HT-29 (cell line): ENCODE results near the gene CCDC39. TPM values are rescaled to one million over a fixed set of nuclear protein-coding genes. Genes with fewer than 3 reads are reported as not detected.
"Not testable (repeated sequence)": the region's sequence is repeated elsewhere in the genome, so short reads cannot be mapped to it uniquely, and the experiment has no call there.

Source experiments
- DNase-seq: peaks from one replicate; pipeline ENCODE4 v3.0.0-alpha.2; 2015; ENCODE audit warnings: low spot score
- total RNA-seq: library from RNA; depleted of rRNA; stranded (reverse); fragments of >200 nt; shearing (Covaris generic); gene quantifications from 2 replicates; pipeline ENCODE4 v1.2.3, GENCODE V29; 2014

Gene CCDC39
- total RNA-seq, 1 experiment from 2014 or later = not detected

DNA sequence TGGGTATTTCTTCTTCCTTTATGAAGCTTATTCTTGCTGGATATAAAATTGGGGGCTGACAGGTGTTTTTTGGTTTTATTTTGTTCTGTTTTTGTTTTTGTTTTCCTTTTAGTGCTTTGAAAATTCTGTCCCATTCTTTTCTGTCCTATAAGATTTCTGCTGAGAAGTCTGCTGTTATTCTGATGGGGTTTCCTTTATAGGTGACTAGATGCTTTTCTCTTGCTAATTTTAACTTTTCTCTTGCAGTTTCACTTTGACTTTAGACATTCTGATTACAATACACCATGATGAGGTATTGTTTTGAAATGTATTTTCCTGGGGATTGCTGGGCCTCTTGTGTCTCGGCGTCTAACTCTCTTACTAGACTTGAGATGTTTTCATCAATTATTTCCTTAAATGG is 54.6 kb downstream of the CCDC39 start:
- no peak for DNase-seq

DNA sequence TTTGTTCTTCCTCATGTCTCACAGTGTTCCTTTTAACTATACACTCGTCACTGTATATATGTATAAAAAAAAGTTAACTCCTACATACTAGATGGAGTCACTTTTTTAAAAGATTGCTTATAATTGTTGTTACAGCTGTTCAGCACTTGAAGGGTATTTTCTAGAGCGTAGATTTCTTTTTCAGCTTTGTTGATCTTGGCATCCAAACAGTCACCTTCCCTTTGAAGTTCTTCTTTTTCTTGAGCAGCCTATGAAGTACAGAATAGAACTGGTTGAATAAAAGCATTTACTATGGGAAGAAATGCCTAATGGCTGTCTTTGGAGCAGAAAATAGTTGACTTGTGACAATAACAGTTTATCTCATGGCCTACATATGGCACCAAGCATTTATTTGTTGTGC is 59.6 kb downstream of the CCDC39 start:
- DNase-seq = no peak

DNA sequence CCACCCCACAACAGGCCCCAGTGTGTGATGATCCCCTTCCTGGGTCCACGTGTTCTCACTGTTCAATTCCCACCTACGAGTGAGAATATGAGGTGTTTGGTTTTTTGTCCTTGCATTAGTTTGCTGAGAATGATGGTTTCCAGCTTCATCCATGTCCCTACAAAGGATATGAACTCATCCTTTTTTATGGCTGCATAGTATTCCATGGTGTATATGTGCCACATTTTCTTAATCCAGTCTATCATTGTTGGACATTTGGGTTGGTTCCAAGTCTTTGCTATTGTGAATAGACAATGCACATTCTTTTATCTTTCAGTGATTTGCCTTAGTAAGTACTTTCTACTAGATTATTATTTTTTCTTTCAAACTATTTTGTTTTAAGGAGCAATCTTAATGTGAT is 60.7 kb downstream of the CCDC39 start:
- not testable (repeated sequence) for DNase-seq

DNA sequence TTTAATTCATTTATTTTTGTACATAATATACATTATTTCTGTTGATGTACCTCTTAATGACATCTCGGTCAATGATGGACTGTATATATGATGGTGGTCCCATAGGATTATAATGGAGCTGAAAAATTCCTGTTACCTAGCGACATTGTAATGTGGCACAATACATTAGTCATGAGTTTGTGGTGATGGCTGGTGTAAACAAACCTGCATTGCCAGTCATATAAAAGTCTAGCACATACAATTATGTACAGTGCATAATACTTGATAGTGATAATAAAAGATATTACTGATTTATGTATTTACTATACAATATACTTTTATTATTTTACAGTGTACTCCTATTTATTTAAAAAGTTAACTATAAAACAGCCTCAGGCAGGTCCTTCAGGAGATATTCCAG is 62.2 kb downstream of the CCDC39 start:
- DNase-seq = no peak

DNA sequence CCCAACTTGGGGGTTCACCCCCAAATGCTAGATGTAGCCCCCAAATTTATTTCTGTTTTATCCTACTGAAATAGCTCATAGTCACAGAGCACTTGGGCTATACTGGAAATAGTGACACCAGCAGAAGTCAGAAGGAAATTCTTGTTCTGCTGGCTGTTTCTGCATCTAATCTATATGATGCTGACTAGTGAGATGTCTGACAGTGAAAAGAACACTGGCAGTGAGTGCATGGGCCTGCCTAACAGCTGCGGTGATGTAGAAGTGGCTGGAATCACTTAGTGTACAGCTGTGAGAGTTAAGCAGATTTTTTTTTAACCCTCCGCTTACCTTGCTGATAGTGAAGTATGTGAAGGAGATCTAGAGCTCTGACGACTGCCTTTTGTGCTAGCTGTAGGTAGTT is 63.3 kb downstream of the CCDC39 start:
- no peak for DNase-seq

DNA sequence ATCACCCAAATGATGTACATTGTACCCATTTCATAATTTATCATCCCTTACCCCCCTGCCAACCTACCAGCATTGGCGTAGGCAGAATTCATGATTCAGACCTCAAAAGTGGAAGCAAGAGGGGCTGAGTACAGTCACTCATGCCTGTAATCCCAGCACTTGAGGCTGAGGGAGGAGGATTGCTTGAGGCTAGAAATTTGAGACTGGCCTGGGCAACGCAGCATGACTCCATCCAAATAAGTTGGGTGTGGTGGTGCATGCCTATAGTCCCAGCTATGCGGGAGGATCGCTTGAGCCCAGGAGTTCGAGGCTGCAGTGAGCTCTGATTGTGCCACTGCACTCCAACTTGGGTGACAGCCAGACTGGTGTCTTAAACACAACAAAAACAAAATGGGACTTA is 66.9 kb downstream of the CCDC39 start:
- no peak for DNase-seq

DNA sequence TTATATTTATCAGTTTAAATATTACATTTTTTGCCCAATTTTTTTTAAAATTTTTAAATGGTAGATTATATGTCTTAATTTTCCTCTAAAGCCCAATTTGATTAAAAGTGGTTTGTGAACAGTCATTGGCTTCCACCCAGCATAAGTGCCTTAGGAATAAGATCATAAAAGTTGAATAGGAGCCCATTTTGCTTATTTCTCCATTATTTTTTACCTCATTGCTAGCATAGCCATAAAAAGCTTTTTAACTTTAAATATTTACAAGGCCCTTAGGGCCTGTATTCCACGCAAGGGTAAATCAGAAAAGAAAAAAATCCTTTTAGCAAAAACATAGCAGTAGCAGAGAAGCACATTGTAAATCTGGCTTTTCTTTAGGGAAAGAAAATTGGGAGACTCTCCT is 68.3 kb downstream of the CCDC39 start:
- DNase-seq = no peak

DNA sequence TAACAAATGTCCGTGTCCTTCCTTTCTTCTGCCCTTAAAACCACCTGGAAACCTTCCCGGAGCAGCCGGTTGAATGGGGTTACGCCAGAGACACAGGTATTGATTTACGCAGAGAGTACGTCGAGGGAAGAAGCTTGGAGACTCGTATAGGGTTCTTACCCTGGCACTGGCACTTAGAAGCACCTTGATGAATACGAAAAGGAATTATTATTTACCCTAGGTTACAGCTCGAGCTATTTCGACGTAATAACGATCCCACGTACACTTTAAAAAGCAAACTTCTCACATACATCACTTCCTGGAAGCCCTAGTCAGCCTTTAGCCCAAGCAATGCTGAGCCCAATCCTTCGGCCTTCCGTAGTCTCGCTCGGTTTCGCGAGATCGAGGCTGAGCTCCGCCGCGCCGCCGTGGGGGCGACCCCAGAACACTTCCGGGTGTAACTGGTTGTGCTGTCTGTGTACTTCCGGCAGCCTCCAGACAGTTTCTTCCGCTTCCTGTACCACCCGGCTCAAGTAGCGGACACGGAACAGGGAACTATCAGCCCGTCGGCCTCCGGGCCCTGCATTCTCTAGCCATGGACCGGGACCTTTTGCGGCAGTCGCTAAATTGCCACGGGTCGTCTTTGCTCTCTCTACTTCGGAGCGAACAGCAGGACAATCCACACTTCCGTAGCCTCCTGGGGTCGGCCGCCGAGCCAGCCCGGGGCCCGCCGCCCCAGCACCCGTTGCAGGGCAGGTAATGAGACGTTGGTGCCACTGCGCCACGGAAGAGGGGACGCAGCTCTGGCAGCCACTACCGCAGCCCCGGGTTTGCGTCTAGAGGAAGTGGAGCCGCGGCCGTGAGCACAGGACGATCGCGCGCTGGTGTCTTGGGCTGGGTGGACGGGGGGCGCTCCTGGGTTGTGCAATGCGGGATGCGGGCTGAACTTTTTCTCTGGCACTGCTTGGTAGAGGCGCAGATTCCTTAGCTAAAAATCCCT is 77.3 kb downstream of the CCDC39 start, which contains the start of gene TTC14:
TTC14 (plus strand) TSS at position 476 of the 979 bp plus-strand sequence; CDS start at position 575, 99 bp downstream.
- DNase-seq = peak; percentile 88

DNA sequence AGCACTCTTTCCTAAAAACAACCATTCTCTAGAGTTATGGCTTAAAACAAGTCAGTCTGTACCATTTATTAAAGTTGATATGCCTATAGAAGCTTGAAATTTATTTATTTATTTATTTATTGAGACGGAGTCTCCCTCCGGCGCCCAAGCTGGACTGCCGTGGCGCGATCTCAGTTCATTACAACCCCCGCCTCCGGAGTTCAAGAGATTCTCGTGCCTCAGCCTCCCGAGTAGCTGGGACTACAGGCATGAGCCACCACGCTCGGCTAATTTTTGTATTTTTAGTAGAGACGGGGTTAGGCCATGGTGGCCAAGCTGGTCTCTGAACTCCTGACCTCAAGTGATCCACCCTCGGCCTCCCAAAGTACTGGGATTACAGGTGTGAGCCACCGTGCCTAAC is 78.8 kb downstream of the CCDC39 start:
- DNase-seq = no peak

DNA sequence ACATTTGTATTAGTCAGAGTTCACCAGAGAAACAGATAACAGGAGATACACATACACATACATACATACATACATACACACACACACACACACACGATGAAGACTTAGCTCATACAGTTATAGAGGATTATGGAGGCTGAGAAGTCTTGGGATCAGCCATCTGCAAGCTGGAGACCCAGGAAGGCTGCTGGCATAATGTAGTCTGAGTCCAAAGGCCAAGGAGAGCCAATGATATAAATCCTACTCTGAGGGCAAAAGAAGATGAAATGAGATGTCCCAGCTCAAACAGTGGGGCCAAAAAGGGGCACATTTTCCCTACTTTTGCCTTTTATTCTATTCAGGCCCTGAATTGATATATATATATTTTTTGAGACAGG is 83.7 kb downstream of the CCDC39 start:
- DNase-seq = no peak

DNA sequence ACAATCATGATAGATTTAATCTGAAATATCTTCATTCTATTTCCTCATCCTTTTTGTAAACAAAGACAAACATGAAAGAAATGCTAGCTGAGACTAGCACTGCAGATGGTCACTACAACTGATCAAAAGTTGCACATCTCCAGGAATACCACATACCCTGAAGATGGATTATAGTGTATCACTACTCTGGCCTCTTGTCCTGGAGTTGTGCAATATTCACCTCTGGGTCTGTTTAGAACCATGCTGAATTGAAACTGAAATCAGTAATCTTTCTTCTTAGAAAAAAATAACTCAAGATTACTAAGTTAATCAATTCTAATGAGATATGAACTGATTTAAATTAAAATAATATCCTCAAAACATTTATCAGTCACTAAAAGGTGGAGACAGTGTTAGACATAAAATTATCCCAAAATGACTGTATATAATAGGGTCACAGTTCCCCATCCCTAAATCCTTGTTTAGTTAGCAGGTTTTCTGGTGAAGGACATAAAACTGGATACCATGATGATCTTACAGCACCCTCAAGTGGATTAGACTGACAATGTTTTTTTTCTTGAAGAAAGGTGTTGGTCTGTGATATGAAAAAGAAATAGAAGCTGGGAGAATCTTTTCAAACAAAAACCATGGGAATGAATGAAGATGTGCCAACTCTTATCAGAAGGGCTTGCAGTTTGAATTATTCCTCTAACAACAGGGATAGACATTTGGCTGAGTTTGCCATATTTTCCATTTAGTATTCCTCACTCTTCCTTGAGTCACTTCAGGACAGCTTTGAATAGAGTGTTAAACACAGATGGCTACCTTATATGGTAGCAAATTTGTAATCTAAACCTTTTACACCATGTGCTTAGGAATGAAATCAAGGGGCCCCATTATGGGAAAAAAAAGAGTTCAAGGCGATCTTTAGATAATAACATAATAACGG is 84.4 kb downstream of the CCDC39 start:
- DNase-seq = peak; percentile 37

DNA sequence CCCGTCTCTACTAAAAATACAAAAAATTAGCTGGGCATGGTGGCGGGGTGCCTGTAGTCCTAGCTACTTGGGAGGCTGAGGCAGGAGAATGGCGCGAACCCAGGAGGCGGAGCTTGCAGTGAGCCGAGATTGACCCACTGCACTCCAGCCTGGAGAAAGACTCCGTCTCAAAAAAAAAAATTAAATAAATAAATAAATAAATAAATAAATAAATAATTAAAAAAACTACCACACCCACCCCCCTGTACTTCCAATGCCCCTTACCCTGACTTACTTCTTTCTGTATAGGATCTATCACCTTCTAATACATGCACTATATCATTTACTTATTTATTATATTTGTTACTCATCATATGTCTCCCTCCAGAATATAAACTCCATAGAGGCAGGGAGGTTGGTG is 85.7 kb downstream of the CCDC39 start:
- not testable (repeated sequence) for DNase-seq

DNA sequence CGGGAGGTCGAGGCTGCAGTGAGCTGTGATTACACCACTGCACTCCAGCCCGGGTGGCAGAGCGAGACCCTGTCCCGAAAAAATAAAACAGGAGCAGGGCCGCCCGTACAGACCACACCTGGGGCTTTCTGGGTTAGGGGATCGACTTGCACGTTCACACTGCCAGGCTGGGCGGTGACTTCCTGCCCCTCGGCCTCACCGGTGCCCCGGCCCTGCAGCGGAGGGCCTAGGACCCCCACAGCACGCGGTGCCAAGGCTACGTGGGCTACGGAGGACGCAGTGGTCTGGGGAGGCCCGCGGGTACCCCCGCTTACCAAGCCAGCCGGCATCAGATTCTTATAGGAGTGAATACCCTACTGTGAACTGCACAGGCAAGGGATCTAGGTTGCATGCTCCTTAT is 88.9 kb downstream of the CCDC39 start:
- DNase-seq = no peak

DNA sequence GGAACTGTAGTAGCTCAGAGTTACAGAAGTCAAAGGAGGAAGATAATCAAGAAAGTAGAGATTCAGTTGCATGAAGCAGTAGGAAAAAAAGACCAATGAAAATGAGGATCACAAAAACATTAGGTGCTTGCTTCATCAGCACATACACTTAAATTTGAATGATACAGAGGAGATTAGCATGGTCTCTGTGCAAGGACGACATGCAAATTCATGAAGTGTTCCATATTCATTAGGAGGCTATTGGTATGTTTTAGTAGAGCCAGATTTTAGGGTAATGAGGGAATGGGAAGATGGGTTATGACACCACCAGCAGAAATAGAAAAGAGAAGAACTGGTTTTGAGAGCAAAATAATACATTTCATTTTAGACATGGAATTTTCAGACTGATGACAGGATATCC is 98.4 kb downstream of the CCDC39 start:
- DNase-seq = no peak

DNA sequence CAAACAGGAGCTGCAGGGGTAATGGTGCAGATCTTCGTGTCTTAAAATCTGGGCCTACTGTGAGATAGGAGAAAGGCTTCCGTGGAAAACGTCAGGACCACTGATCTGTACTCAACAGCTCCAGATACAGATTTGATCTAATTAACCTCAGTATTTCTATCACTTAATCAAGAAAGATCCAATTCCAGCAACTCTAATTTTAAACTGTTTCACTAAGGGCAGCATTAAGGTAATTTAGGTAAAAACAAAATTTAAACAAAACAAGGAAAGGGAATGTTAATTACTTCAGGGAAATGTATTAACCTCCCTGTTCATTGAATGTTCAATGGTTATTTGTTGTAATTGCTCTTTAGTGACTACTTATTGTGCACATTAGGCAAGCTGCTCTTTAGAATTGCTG is 103.7 kb downstream of the CCDC39 start:
- no peak for DNase-seq

DNA sequence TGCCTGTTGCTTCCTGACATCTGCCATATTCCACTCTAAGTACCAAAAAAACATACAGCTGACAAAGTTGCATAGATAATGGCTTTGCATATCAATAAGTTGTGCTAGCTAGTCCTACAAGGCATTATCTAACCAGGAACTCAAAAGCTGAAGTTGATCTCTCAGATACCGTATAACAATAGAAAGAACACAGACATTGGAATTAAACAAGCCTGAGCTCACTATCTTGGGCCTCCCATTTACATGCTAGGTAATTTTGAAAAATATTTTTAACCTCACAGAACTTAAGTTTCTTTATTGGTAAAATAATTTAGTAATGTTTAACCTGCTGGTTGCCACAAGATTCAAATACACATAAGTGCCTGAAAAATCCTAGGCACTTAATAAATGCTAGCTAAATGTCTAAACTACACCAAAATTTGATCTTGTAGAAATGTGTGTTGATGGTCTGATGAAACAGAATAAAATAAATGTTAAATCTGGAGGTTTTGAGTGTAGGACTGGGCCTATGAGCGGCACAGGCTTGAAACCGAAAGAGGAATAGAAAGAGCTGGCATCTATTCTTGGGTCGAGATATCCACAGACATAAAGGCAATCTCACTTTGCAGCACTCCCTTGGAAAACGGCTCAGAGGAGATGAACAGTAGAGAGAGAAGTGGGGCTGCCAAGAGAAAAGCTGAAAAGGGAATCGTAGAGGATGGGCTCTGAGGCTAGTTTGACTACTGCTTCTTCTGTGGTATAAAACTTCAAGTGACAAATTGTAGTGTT is 107.3 kb downstream of the CCDC39 start:
- no peak for DNase-seq

DNA sequence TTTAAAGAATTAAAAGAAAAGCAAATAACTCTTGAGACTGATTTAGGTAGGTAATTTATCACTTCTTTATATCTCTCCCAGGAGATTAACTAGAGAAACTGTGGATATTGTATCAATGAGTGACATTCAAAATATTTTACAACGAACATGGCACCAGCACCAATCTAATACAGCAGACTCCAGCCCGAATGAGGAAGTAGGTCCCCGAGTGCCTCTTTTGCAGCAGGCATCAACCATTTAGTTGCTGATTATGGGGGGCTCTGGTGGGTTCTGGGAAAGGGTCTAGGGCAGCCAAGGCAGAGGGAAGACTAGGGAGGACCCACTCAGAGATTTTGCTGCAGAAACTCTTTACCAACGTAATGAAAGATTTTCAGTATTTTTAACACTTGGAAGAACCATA is 109.1 kb downstream of the CCDC39 start:
- DNase-seq = no peak

DNA sequence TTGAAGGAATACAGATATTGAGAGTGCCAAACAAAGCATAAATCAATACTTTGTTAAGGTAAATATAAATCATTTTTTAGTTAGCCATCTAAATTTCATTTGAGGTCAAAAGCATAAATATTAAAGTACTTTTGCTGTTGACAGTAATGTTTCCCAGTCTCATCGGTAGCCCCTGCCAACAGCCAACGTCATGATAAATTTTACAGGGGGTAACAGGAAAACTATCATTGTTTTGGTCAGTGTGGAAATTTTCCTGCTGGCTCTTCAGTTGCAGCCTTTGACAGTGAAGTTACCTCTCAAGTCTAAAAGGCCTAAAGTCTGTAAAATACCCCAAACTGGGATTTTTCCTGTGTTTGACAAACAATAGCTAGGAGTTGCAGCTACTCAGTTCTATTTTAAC is 114.6 kb downstream of the CCDC39 start:
- DNase-seq = no peak
